Endothelial cell of umbilical vein (primary cell): ENCODE results near the gene GABRB2. TPM values are rescaled to one million over a fixed set of nuclear protein-coding genes. Genes with fewer than 3 reads are reported as not detected.

Experiments
- BruUV-seq: library from RNA; stranded (reverse); fragments of 400-500 nt; replicated peaks from 2 replicates; lab custom pipeline; 2021; lab: Mats Ljungman, UMichigan
- CTCF ChIA-PET: fragments of 300-600, 350-600 bp; sonication (Branson Sonifier 250); formaldehyde crosslinking; loops from one replicate; lab custom pipeline; 2021; ENCODE audit warnings: antibody characterized with exemption, inconsistent platforms; lab: Charles Lee
- POLR2A ChIA-PET: fragments of 300-600, 350-600 bp; sonication (Branson Sonifier 250); formaldehyde crosslinking; loops from one replicate; lab custom pipeline; 2021; ENCODE audit warnings: antibody characterized with exemption, inconsistent platforms; lab: Charles Lee
- DNase-seq: peaks from one replicate; pipeline ENCODE4 v3.0.0-alpha.2; 2011; ENCODE audit warnings: low read depth, low spot score
- FAIRE-seq: peaks from 2 replicates; lab custom pipeline; 2011; peaks lifted over from hg19 to GRCh38; lab: Jason Lieb, UNC
- H2AFZ ChIP-seq: 2 replicates; pipeline ENCODE4 v1.6.0; 2012; ENCODE audit warnings: low read depth, low read length, control low read depth, inconsistent platforms
- H3K27ac ChIP-seq: 2 replicates; pipeline ENCODE4 v1.5.1; 2011; ENCODE audit warnings: low read depth, mild to moderate bottlenecking, control low read depth, low read length, moderate library complexity; ENCODE audit not compliant: insufficient read depth
- H3K27me3 ChIP-seq, 2 experiments: 2 replicates each; pipeline versions ENCODE4 v1.6.0 to v1.6.1; 2011; ENCODE audit warnings: low read length in 2 of 2, mixed read lengths in 1 of 2; ENCODE audit not compliant: control insufficient read depth in 2 of 2, insufficient read depth in 2 of 2
- H3K36me3 ChIP-seq, 2 experiments: 2 replicates in 1 of 2; 3 replicates in 1 of 2; pipeline ENCODE4 v1.5.1; 2011; ENCODE audit warnings: low read length in 2 of 2, mild to moderate bottlenecking in 1 of 2, moderate library complexity in 1 of 2; ENCODE audit not compliant: control insufficient read depth in 2 of 2, insufficient read depth in 2 of 2; ENCODE audit errors: extremely low read depth in 1 of 2
- H3K4me1 ChIP-seq: 3 replicates; pipeline ENCODE4 v1.5.1; 2011; ENCODE audit warnings: mild to moderate bottlenecking, low read length; ENCODE audit not compliant: control insufficient read depth, insufficient read depth; ENCODE audit errors: extremely low read depth
- H3K4me2 ChIP-seq: 2 replicates; pipeline ENCODE4 v1.6.1; 2011; ENCODE audit warnings: low read length, control low read depth, mixed read lengths; ENCODE audit not compliant: insufficient read depth
- H3K4me3 ChIP-seq, 3 experiments: fragments of 200-600 bp in 1 of 3; sonication (generic), shearing (Covaris generic) in 1 of 3; replicated peaks in 1 of 3; 2 replicates each; pipeline ENCODE4 v1.5.1; 2011 to 2016; ENCODE audit warnings: control low read depth in 3 of 3, low read length in 3 of 3, mild to moderate bottlenecking in 2 of 3, inconsistent platforms in 1 of 3, low read depth in 1 of 3, moderate library complexity in 1 of 3; ENCODE audit not compliant: insufficient read depth in 1 of 3
- H3K79me2 ChIP-seq: 2 replicates; pipeline ENCODE4 v1.6.0; 2012; ENCODE audit warnings: low read length, inconsistent platforms; ENCODE audit not compliant: control insufficient read depth, insufficient read depth
- H3K9ac ChIP-seq: replicated peaks from 2 replicates; pipeline ENCODE3; 2011; ENCODE audit warnings: low read length, control low read depth; ENCODE audit not compliant: insufficient read depth; ENCODE audit errors: extremely low read depth
- H3K9me1 ChIP-seq: replicated peaks from 3 replicates; pipeline ENCODE4 v1.6.0; 2011; ENCODE audit warnings: mild to moderate bottlenecking, low read length; ENCODE audit not compliant: control insufficient read depth, insufficient read depth; ENCODE audit errors: extremely low read depth
- H3K9me3 ChIP-seq: replicated peaks from 2 replicates; pipeline ENCODE4 v1.5.1; 2012; ENCODE audit warnings: low read length, inconsistent platforms; ENCODE audit not compliant: control insufficient read depth, insufficient read depth
- H4K20me1 ChIP-seq: replicated peaks from 2 replicates; pipeline ENCODE3; 2011; ENCODE audit warnings: mild to moderate bottlenecking, low read length; ENCODE audit not compliant: control insufficient read depth, insufficient read depth; ENCODE audit errors: extremely low read depth
- CTCF ChIP-seq, 2 donors: IDR thresholded peaks; 1 replicate in 1 of 2; 2 replicates in 1 of 2; pipeline ENCODE4 v1.5.1; 2011; ENCODE audit warnings: low read length in 2 of 2, mild to moderate bottlenecking in 2 of 2, moderate library complexity in 2 of 2, control low read depth in 1 of 2, inconsistent platforms in 1 of 2, low read depth in 1 of 2; ENCODE audit not compliant: insufficient read depth in 1 of 2; ENCODE audit errors: extremely low read depth in 1 of 2
- EZH2 ChIP-seq: IDR thresholded peaks from 2 replicates; pipeline ENCODE4 v1.6.1; 2012; ENCODE audit warnings: borderline replicate concordance, low read depth, mild to moderate bottlenecking, moderate library complexity, low read length, inconsistent platforms; ENCODE audit not compliant: severe bottlenecking
- FOS ChIP-seq: IDR thresholded peaks from 2 replicates; pipeline ENCODE4 v1.6.1; 2011; ENCODE audit warnings: mild to moderate bottlenecking, low read length, moderate library complexity, borderline replicate concordance; ENCODE audit not compliant: insufficient read depth
- GATA2 ChIP-seq: IDR thresholded peaks from 2 replicates; pipeline ENCODE4 v1.7.0; 2011; ENCODE audit warnings: low read depth, mild to moderate bottlenecking, moderate library complexity, mixed read lengths, low read length; ENCODE audit not compliant: insufficient read length, insufficient read depth
- JUN ChIP-seq: IDR thresholded peaks from 2 replicates; pipeline ENCODE4 v1.6.1; 2011; ENCODE audit warnings: borderline replicate concordance, low read depth; ENCODE audit not compliant: insufficient read length, insufficient read depth
- MAX ChIP-seq: IDR thresholded peaks from 2 replicates; pipeline ENCODE4 v1.6.1; 2011; ENCODE audit not compliant: insufficient read depth, insufficient read length
- MYC ChIP-seq: IDR thresholded peaks from one replicate; pipeline ENCODE4 v1.6.1; 2011; ENCODE audit warnings: mild to moderate bottlenecking, low read depth, low read length
- POLR2A ChIP-seq: IDR thresholded peaks from 2 replicates; pipeline ENCODE4 v1.6.1; 2012; ENCODE audit warnings: low read depth, mild to moderate bottlenecking, control low read depth, low read length
- POLR2AphosphoS5 ChIP-seq: IDR thresholded peaks from 2 replicates; pipeline ENCODE4 v1.6.1; 2012; ENCODE audit warnings: low read depth, mild to moderate bottlenecking, control low read depth, low read length, moderate library complexity; ENCODE audit not compliant: insufficient read depth
- dilution Hi-C: fragments of 300-500 bp; cut with MboI; formaldehyde crosslinking; loops from one replicate; pipeline ENCODE4 v1.15.0; 2019; ENCODE audit warnings: low sequenced_read_pairs; ENCODE audit not compliant: extremely low pct_ligation_motif_present
- intact Hi-C: fragments of 100-400 bp; cut with micrococcal nuclease; formaldehyde crosslinking; loops from one replicate; pipeline ENCODE4 v1.10.0; 2022
- polyA plus RNA-seq, 4 experiments: library from polyadenylated mRNA; depleted of rRNA in 3 of 4; stranded (reverse) in 3 of 4; unstranded in 1 of 4; fragments of >200 nt; gene quantifications; 2 replicates each; pipeline versions ENCODE4 v1.2.1 to v1.2.3, GENCODE V29; 2011 to 2012; ENCODE audit warnings: missing spikeins in 1 of 4
- total RNA-seq: library from RNA; stranded (reverse); gene quantifications from 2 replicates; pipeline ENCODE4 v1.2.3, GENCODE V29; 2021

Gene GABRB2
- total and polyA plus RNA-seq, 2 donors (not counting 3 experiments of a cell fraction or from before 2014, with no cell fraction given), result not detected

- Histone ChIP-seq H3K79me2 (no peaks in the 10 kb centered on the region), H3K4me3 (no peak overlapping the region), H4K20me1 (no peaks in the 10 kb centered on the region), H3K4me2 (no peak overlapping the region), H3K36me3 (no peaks in the 10 kb centered on the region), H3K9ac (no peak overlapping the region), H3K9me3 (peaks cover 2% of the 10 kb centered on the region), H3K9me1 (no peaks in the 10 kb centered on the region), H3K4me1 (no peaks in the 10 kb centered on the region), H2AFZ (no peak overlapping the region), H3K27ac (no peak overlapping the region), H3K27me3 (no peaks in the 10 kb centered on the region)
- DNase-seq (no peak), FAIRE-seq (no peak)
- TF ChIP-seq FOS, result no peak
- TF ChIP-seq EZH2, result no peak
- TF ChIP-seq GATA2, result no peak
- TF ChIP-seq CTCF (IDR thresholded peaks at IDR 0.05; ENCODE audit: extremely low read depth in 1 of 2, insufficient read depth in 1 of 2, low read depth in 1 of 2, low read length in 2 of 2), result no peak
- TF ChIP-seq MAX, result no peak
- no peak for TF ChIP-seq MYC
- TF ChIP-seq POLR2AphosphoS5, result no peak
- no peak for TF ChIP-seq JUN
- TF ChIP-seq POLR2A, result no peak
- intact Hi-C loops (no loop called here), dilution Hi-C loops (no loop called here)
- ChIA-PET POLR2A (no interaction called here), CTCF (no interaction called here)
- no TSS peak for BruUV-seq
These were observed 26.4 kb upstream of the GABRB2 start for GRCh38 chr5:161572914-161573313.
